ENCODE measurements around the gene SFXN3. TPM values are rescaled to one million over a fixed set of nuclear protein-coding genes. Genes with fewer than 3 reads are reported as not detected.

The SFXN3 gene
- total RNA-seq, 1 experiment from 2014 or later = 5.6 TPM

- TF ChIP-seq GRHL2 (CRISPR knock-in tag; IDR thresholded peaks at IDR 0.05; ENCODE audit: insufficient replicate concordance, severe bottlenecking) = no peak
- TF ChIP-seq SP1 (CRISPR knock-in tag; conservative IDR thresholded peaks at IDR 0.05) = no peak
- TF ChIP-seq STAT6 (CRISPR knock-in tag; conservative IDR thresholded peaks at IDR 0.05; ENCODE audit: low read depth) = no peak
- TF ChIP-seq SMAD3 (CRISPR knock-in tag; IDR thresholded peaks at IDR 0.05; ENCODE audit: borderline replicate concordance) = no peak
- no peak for TF ChIP-seq ERG (CRISPR knock-in tag; IDR thresholded peaks at IDR 0.05)
- TF ChIP-seq NFYB (CRISPR knock-in tag; conservative IDR thresholded peaks at IDR 0.05; ENCODE audit: low read depth) = no peak
- no peak for TF ChIP-seq PREB (CRISPR knock-in tag; IDR thresholded peaks at IDR 0.05; ENCODE audit: borderline replicate concordance)
- no peak for TF ChIP-seq ATF2 (CRISPR knock-in tag; IDR thresholded peaks at IDR 0.05; ENCODE audit: borderline replicate concordance, low read depth)
- no peak for TF ChIP-seq TP53 (CRISPR knock-in tag; IDR thresholded peaks at IDR 0.05)
Measured at GRCh38 chr10:101015582-101015973, 15.5 kb upstream of the SFXN3 start (continued).

- no peak overlapping the region; the same call in 1 of the 2 replicates for H3K27ac Mint-ChIP-seq
- no peak for ATAC-seq
- H3K27me3 Mint-ChIP-seq (ENCODE audit: low read depth) = peaks cover 61% of the 10 kb centered on the region
- no peaks in the 10 kb centered on the region for H3K9me3 Mint-ChIP-seq
- ChIA-PET POLR2A (no interaction called here), CTCF (interaction anchor here (0.9 to 6.7 kb wide), 10 partner anchors 13 to 125 kb away, joined by 3 to 277 read pairs (median 29); partner anchors contain the start of genes KAZALD1, LZTS2, MRPL43 and PDZD7)
- H3K4me1 Mint-ChIP-seq = peaks cover 25% of the 10 kb centered on the region
- no peak for TF ChIP-seq ERG (CRISPR knock-in tag; IDR thresholded peaks at IDR 0.05)
- H3K36me3 Mint-ChIP-seq = no peaks in the 10 kb centered on the region
- no peak overlapping the region for H3K4me3 Mint-ChIP-seq
- DNase-seq (ENCODE audit: low spot score) = no peak
Measured at GRCh38 chr10:101016814-101017213, 14.2 kb upstream of the SFXN3 start.

GRCh38 chr10:101018118-101018599, 12.9 kb upstream of the SFXN3 start:
- H3K9me3 Mint-ChIP-seq = no peaks in the 10 kb centered on the region
- no peak for DNase-seq (ENCODE audit: low spot score)
- H3K4me1 Mint-ChIP-seq = peaks cover 19% of the 10 kb centered on the region
- H3K27me3 Mint-ChIP-seq (ENCODE audit: low read depth) = peaks cover 64% of the 10 kb centered on the region
- peak; percentile 29 for ATAC-seq
- H3K36me3 Mint-ChIP-seq = no peaks in the 10 kb centered on the region
- H3K4me3 Mint-ChIP-seq = peak overlapping the region; percentile 73
- POLR2A ChIA-PET = interaction anchor here (0.6 to 1.4 kb wide), 2 partner anchors 9 to 132 kb away, joined by 4 to 5 read pairs; no protein-coding TSS in a partner anchor
- no peak overlapping the region for H3K27ac Mint-ChIP-seq
- TF ChIP-seq ZNF263 (CRISPR knock-in tag; IDR thresholded peaks at IDR 0.05; ENCODE audit: low read depth) (no peak), ZNF532 (CRISPR knock-in tag; IDR thresholded peaks at IDR 0.05; ENCODE audit: borderline replicate concordance) (no peak), MXD4 (CRISPR knock-in tag; IDR thresholded peaks at IDR 0.05; ENCODE audit: borderline replicate concordance) (no peak), ZNF423 (CRISPR knock-in tag; IDR thresholded peaks at IDR 0.05) (peak; percentile 28; the same call in 1 of the 2 replicates), ZNF512 (CRISPR knock-in tag; IDR thresholded peaks at IDR 0.05; ENCODE audit: borderline replicate concordance) (0 out of 2 replicates have a peak, but pooled peaks have one; percentile 85)
- CTCF ChIA-PET = interaction anchor here (0.6 to 6.7 kb wide), 26 partner anchors 9 to 448 kb away, joined by 3 to 277 read pairs (median 8); partner anchors contain the start of genes KAZALD1, LZTS2, PDZD7 and SEMA4G

Data from WTC11 (cell line).